ENCODE results near the gene ADAMTS16.

GRCh38 chr5:5352675-5353074, 212.5 kb downstream of the ADAMTS16 start:
- TF ChIP-seq CTCF (IDR thresholded peaks at IDR 0.05 in 8 of 11, conservative IDR thresholded peaks at IDR 0.05 in 3 of 11) (no peak), POLR2A (IDR thresholded peaks at IDR 0.05) (no peak), POLR2AphosphoS5 (IDR thresholded peaks at IDR 0.05) (no peak)
